GM21576 (cell line): Measurements from ENCODE around the gene KAT7.
A peak's percentile ranks its signal among the peaks of the same experiment; 100 is the strongest.
"Not testable (repeated sequence)": the region's sequence is repeated elsewhere in the genome, so short reads cannot be mapped to it uniquely, and the experiment has no call there.

Experiments used
- ATAC-seq: cut with Tn5 transposase; IDR thresholded peaks from one replicate; pipeline ENCODE4 v1.9.1; 2021; ENCODE audit warnings: mild to moderate bottlenecking, moderate library complexity; ENCODE audit not compliant: unreplicated experiment

The KAT7 gene

GRCh38 chr17:49788478-49789242 is at the start of gene KAT7:
TSS of gene KAT7 (plus strand) at chr17:49788681. CDS start at chr17:49788835, 154 bp downstream.
- ATAC-seq = peak; percentile 90

GRCh38 chr17:49739641-49740271 is 48.7 kb upstream of the KAT7 start:
- peak; percentile 46 for ATAC-seq

GRCh38 chr17:49741009-49741691 is 47.3 kb upstream of the KAT7 start:
- ATAC-seq = no peak

- ATAC-seq = no peak
Observed at GRCh38 chr17:49741692-49742076, 46.8 kb upstream of the KAT7 start.

GRCh38 chr17:49742166-49742638 is 46.3 kb upstream of the KAT7 start:
- no peak for ATAC-seq

- ATAC-seq = no peak
Observed at GRCh38 chr17:49745175-49746139, 43.0 kb upstream of the KAT7 start.

- ATAC-seq = peak; percentile 44
Observed at GRCh38 chr17:49746791-49747490, 41.5 kb upstream of the KAT7 start.

- ATAC-seq = no peak
Observed at GRCh38 chr17:49747632-49748031, 40.8 kb upstream of the KAT7 start.

GRCh38 chr17:49748223-49748622 is 40.3 kb upstream of the KAT7 start:
- ATAC-seq = no peak

GRCh38 chr17:49748791-49749190 is 39.7 kb upstream of the KAT7 start:
- peak; percentile 71 for ATAC-seq

- ATAC-seq = no peak
Observed at GRCh38 chr17:49749730-49750129, 38.8 kb upstream of the KAT7 start.

GRCh38 chr17:49752508-49752907 is 36.0 kb upstream of the KAT7 start:
- no peak for ATAC-seq

- no peak for ATAC-seq
Observed at GRCh38 chr17:49753959-49754391, 34.5 kb upstream of the KAT7 start.

GRCh38 chr17:49755663-49756283 is 32.7 kb upstream of the KAT7 start:
- no peak for ATAC-seq

- ATAC-seq = no peak
Observed at GRCh38 chr17:49756323-49757150, 31.9 kb upstream of the KAT7 start.

- ATAC-seq = no peak
Observed at GRCh38 chr17:49757151-49757777, 31.2 kb upstream of the KAT7 start.

- not testable (repeated sequence) for ATAC-seq
Observed at GRCh38 chr17:49758464-49759010, 29.9 kb upstream of the KAT7 start.

GRCh38 chr17:49759203-49759602 is 29.3 kb upstream of the KAT7 start:
- no peak for ATAC-seq
